ENCODE measurements around the gene KCNN3.

GRCh38 chr1:154669464-154670282 is 200.4 kb downstream of the KCNN3 start:
- TF ChIP-seq PATZ1 (CRISPR knock-in tag; IDR thresholded peaks at IDR 0.05; ENCODE audit: borderline replicate concordance): no peak
- no peak for TF ChIP-seq TCF4 (CRISPR knock-in tag; IDR thresholded peaks at IDR 0.05; ENCODE audit: borderline replicate concordance)
- no peak for TF ChIP-seq ISL1 (CRISPR knock-in tag; IDR thresholded peaks at IDR 0.05)
- no peak for TF ChIP-seq SNAI2 (CRISPR knock-in tag; IDR thresholded peaks at IDR 0.05)
- TF ChIP-seq TSHZ2 (CRISPR knock-in tag; IDR thresholded peaks at IDR 0.05): no peak
- no peak for TF ChIP-seq ARNTL (CRISPR knock-in tag; IDR thresholded peaks at IDR 0.05; ENCODE audit: borderline replicate concordance, low read depth)
- no peak for TF ChIP-seq ESRRG (CRISPR knock-in tag; IDR thresholded peaks at IDR 0.05)
- TF ChIP-seq RARB (CRISPR knock-in tag; IDR thresholded peaks at IDR 0.05): no peak
- no peak for TF ChIP-seq CREB5 (CRISPR knock-in tag; IDR thresholded peaks at IDR 0.05; ENCODE audit: low read depth)
- no peak for TF ChIP-seq ZFP30 (CRISPR knock-in tag; IDR thresholded peaks at IDR 0.05)
- no peak for TF ChIP-seq CSRNP3 (CRISPR knock-in tag; IDR thresholded peaks at IDR 0.05)
- TF ChIP-seq POU6F1 (CRISPR knock-in tag; IDR thresholded peaks at IDR 0.05; ENCODE audit: borderline replicate concordance, low read depth): no peak
- no peak for TF ChIP-seq PPARA (CRISPR knock-in tag; IDR thresholded peaks at IDR 0.05; ENCODE audit: borderline replicate concordance)

Measured in SK-N-SH treated with all-trans-retinoic acid at 6 μM for 48 hours (cell line).